ENCODE measurements around the gene DMD. TPM values are rescaled to one million over a fixed set of nuclear protein-coding genes. Genes with fewer than 3 reads are reported as not detected.

The DMD gene
- total RNA-seq, 1 donor from 2014 or later: 22.9 TPM

DNA sequence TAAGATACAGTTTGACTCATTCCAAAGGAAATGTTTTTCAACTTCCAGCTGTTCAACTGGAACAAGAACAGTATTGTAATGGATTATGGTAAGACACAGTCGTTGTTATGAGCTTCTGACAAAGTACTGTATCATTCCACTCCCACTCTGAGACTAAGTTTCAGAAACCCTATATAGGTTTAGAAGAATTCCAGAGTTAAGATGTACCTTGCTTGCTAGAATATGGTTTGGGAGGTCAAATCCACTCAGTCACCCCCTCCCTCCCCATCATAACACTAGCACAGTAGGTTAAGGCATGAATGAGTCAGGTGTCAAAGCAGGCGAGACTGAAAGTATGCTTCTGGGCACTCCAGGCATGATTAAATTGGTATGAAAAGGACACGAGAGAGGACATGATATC lies 339.7 kb downstream of the DMD start:
- ChIA-PET CTCF (no interaction called here), POLR2A (no interaction called here)
- Mint-ChIP-seq H3K4me3 (no peak overlapping the region), H3K27me3 (no peaks in the 10 kb centered on the region), H3K36me3 (ENCODE audit: low read depth) (no peaks in the 10 kb centered on the region), H3K27ac (no peak overlapping the region), H3K9me3 (no peaks in the 10 kb centered on the region), H3K4me1 (no peaks in the 10 kb centered on the region)
- DNase-seq (no peak), ATAC-seq (ENCODE audit: low read depth) (no peak)
- TF ChIP-seq CTCF (IDR thresholded peaks at IDR 0.05): no peak
- intact Hi-C loops (cut with micrococcal nuclease): no loop called here

DNA sequence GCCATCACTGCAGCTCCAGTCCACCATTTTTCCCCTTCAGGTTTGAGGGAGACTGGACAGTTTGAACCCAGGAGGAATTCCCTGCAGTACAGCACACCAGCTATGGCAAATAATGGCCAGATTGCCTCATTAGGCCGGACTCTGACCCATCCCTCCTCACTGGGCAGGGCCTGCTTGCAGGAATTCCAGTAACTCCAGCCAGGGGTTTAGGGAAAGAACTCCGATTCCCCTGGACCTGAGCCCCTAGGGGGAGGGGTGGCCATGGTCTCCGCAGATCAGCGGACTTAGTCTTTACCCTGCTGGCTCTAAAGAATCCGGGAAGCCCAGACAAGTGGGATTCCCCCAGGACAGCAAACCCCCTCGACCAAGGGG lies 342.8 kb downstream of the DMD start:
- Mint-ChIP-seq H3K27me3 (no peaks in the 10 kb centered on the region), H3K9me3 (no peaks in the 10 kb centered on the region), H3K27ac (no peak overlapping the region), H3K4me3 (no peak overlapping the region), H3K4me1 (no peaks in the 10 kb centered on the region), H3K36me3 (ENCODE audit: low read depth) (no peaks in the 10 kb centered on the region)
- intact Hi-C loops (cut with micrococcal nuclease): no loop called here
- no peak for ATAC-seq (ENCODE audit: low read depth)
- ChIA-PET POLR2A (no interaction called here), CTCF (no interaction called here)
- no peak for DNase-seq
- no peak for TF ChIP-seq CTCF (IDR thresholded peaks at IDR 0.05)

DNA sequence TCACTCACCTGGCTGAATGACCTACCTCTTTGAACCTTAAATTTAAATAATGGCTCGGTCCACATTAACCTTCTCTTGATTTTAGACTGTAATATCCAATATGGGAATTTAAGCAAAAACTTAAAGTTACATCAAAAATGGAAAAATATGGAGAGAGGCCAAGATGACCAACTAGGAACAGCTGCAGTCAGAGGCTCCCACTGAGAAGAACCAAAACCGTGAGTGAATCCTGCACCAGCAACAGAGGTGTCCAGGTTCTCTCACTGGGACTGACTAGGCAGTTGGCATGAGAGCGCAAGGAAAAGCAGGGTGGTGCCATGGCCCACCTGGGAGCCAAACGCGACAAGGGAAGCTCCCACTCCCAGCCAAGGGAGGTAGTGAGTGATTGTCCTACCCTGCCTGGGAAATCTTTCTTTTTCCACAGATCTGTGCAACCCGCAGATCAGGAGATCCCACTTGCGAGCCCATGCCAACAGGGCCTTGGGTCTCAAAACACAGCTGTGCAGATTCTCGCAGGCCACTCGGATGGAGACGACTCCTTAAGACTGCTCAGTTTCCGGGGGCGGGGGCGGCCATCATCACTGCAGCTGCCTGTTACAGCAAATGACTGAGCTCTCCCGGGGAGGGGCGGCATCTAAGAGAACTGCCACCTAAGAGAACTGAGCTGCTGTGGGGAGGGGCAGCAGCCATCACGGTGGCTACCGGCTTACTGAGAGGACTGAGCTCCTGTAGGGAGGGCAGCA lies 343.4 kb downstream of the DMD start:
- CTCF ChIA-PET: no interaction called here
- Mint-ChIP-seq H3K4me3 (no peak overlapping the region), H3K9me3 (no peaks in the 10 kb centered on the region), H3K4me1 (no peaks in the 10 kb centered on the region), H3K27me3 (no peaks in the 10 kb centered on the region), H3K27ac (no peak overlapping the region), H3K36me3 (ENCODE audit: low read depth) (no peaks in the 10 kb centered on the region)
- intact Hi-C loops (cut with micrococcal nuclease): no loop called here
- DNase-seq: no peak
- ATAC-seq (ENCODE audit: low read depth): no peak
- POLR2A ChIA-PET: no interaction called here
- TF ChIP-seq CTCF (IDR thresholded peaks at IDR 0.05): no peak

DNA sequence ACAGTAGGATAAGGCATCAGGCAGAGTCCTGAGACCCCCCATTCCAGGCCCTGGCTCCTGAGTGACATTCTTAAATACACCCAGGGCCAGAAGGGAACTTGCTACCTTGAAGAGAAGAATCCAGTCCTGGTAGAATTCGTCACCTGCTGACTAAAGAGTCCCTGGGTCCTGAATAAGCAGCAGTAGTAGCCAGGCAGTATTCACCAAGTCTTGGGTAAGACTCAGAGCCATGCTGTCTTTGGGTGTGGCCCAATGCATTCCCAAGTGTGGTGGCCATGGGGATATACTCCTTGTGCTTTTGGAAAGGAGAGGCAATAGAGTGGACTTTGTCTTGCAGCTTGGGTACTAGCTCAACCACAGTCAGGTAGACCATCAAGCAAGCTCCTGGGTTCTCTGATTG lies 359.1 kb downstream of the DMD start:
- ATAC-seq (ENCODE audit: low read depth) (no peak), DNase-seq (no peak)
- Mint-ChIP-seq H3K36me3 (ENCODE audit: low read depth) (no peaks in the 10 kb centered on the region), H3K4me3 (no peak overlapping the region), H3K27ac (no peak overlapping the region), H3K4me1 (no peaks in the 10 kb centered on the region), H3K9me3 (no peaks in the 10 kb centered on the region), H3K27me3 (no peaks in the 10 kb centered on the region)
- TF ChIP-seq CTCF (IDR thresholded peaks at IDR 0.05): no peak
- ChIA-PET CTCF (no interaction called here), POLR2A (no interaction called here)
- intact Hi-C loops (cut with micrococcal nuclease): no loop called here

DNA sequence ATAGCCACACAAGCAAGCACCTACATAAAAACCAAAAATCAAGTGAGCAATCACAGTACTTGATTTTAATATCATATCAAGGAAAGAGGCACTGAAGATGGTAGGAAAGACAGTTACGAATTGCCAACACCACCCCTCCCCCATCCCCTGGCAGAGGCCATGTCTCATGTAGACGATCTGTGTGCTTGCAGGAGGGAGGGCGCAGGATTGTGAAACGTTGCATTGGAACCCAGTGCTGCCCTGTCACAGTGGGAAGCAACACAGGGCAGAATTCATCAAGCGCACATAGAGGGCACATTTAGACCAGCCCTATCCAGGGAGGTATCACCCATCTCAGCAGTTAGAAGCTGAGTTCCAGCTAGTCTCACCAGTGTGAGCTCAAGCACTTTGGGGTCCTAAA lies 359.8 kb downstream of the DMD start:
- ATAC-seq (ENCODE audit: low read depth) (no peak), DNase-seq (no peak)
- Mint-ChIP-seq H3K36me3 (ENCODE audit: low read depth) (no peaks in the 10 kb centered on the region), H3K27ac (no peak overlapping the region), H3K4me1 (no peaks in the 10 kb centered on the region), H3K4me3 (no peak overlapping the region), H3K27me3 (no peaks in the 10 kb centered on the region), H3K9me3 (no peaks in the 10 kb centered on the region)
- no peak for TF ChIP-seq CTCF (IDR thresholded peaks at IDR 0.05)
- intact Hi-C loops (cut with micrococcal nuclease): no loop called here
- ChIA-PET CTCF (no interaction called here), POLR2A (no interaction called here)
